Ammon's horn (tissue), 1 donor: ENCODE results near the gene KIF3C.
"Not testable (repeated sequence)": the region's sequence is repeated elsewhere in the genome, so short reads cannot be mapped to it uniquely, and the experiment has no call there.

Experiments
- DNase-seq: peaks from one replicate; pipeline ENCODE4 v3.0.0-alpha.2; 2016; ENCODE audit warnings: low spot score

The KIF3C gene

GRCh38 chr2:25982273-25982967, at the start of gene KIF3C:
KIF3C (minus strand) TSS chr2:25982497; CDS start chr2:25981917, 580 bp downstream.
- peak; percentile 89 for DNase-seq

- not testable (repeated sequence) for DNase-seq
These were observed 45.8 kb upstream of the KIF3C start for GRCh38 chr2:26028083-26028482.

GRCh38 chr2:26025509-26025908, 43.2 kb upstream of the KIF3C start:
- DNase-seq = no peak

GRCh38 chr2:26024260-26024659, 42.0 kb upstream of the KIF3C start:
- DNase-seq = no peak

- DNase-seq = no peak
These were observed 37.9 kb upstream of the KIF3C start for GRCh38 chr2:26020231-26020640.

- peak; percentile 68 for DNase-seq
These were observed 36.1 kb upstream of the KIF3C start for GRCh38 chr2:26018184-26019055.

GRCh38 chr2:26017464-26018183, 35.3 kb upstream of the KIF3C start:
- DNase-seq = no peak

GRCh38 chr2:26016706-26017045, 34.4 kb upstream of the KIF3C start:
- not testable (repeated sequence) for DNase-seq

GRCh38 chr2:26016012-26016705, 33.9 kb upstream of the KIF3C start:
- DNase-seq = no peak

- DNase-seq = no peak
These were observed 31.4 kb upstream of the KIF3C start for GRCh38 chr2:26013668-26014067.

GRCh38 chr2:26011990-26012856, 29.9 kb upstream of the KIF3C start:
- DNase-seq = no peak

- no peak for DNase-seq
These were observed 29.3 kb upstream of the KIF3C start for GRCh38 chr2:26011609-26011989.

GRCh38 chr2:26010943-26011342, 28.6 kb upstream of the KIF3C start:
- no peak for DNase-seq

- DNase-seq = no peak
These were observed 27.3 kb upstream of the KIF3C start for GRCh38 chr2:26009567-26009963.

GRCh38 chr2:26008851-26009566, 26.7 kb upstream of the KIF3C start:
- peak; percentile 82 for DNase-seq

GRCh38 chr2:26008095-26008494, 25.8 kb upstream of the KIF3C start:
- no peak for DNase-seq

- DNase-seq = peak; percentile 71
These were observed 20.5 kb upstream of the KIF3C start for GRCh38 chr2:26002632-26003310.

- DNase-seq = peak; percentile 86
These were observed 19.6 kb upstream of the KIF3C start for GRCh38 chr2:26001743-26002351.

GRCh38 chr2:26000561-26001082, 18.3 kb upstream of the KIF3C start:
- DNase-seq = no peak
